H1 (cell line): ENCODE measurements around the gene SELPLG. TPM values are rescaled to one million over a fixed set of nuclear protein-coding genes. Genes with fewer than 3 reads are reported as not detected.

ENCODE experiments used
- CBX8 ChIP-seq: fragments of 300-800, 300-1000 bp; sonication (generic); IDR thresholded peaks from 2 replicates; pipeline ENCODE4 v1.7.1; 2016; ENCODE audit warnings: low read depth, low read length, borderline replicate concordance
- CHD7 ChIP-seq: fragments of 300-600 bp; sonication (generic); IDR thresholded peaks from 2 replicates; pipeline ENCODE4 v1.7.1; 2012; ENCODE audit warnings: low read length, moderate library complexity, mild to moderate bottlenecking, inconsistent platforms; ENCODE audit not compliant: insufficient replicate concordance
- CTCF ChIP-seq, 3 experiments: IDR thresholded peaks; 1 replicate in 2 of 3; 2 replicates in 1 of 3; pipeline versions ENCODE4 v1.5.1 to v1.6.1; 2011; ENCODE audit warnings: low read length in 3 of 3, mild to moderate bottlenecking in 3 of 3, inconsistent platforms in 2 of 3, low read depth in 1 of 3, moderate library complexity in 1 of 3; ENCODE audit not compliant: insufficient read depth in 1 of 3; ENCODE audit errors: control extremely low read depth in 1 of 3
- JUND ChIP-seq: IDR thresholded peaks from 2 replicates; pipeline ENCODE4 v1.6.1; 2011; ENCODE audit warnings: mild to moderate bottlenecking, improper control_type of control experiment, low read length
- KDM1A ChIP-seq: fragments of 200-600, 300-600 bp; sonication (generic); IDR thresholded peaks from 2 replicates; pipeline ENCODE4 v1.7.1; 2016; ENCODE audit warnings: mild to moderate bottlenecking, low read length, borderline replicate concordance
- KDM5A ChIP-seq: fragments of 200-600 bp; IDR thresholded peaks from 2 replicates; pipeline ENCODE4 v1.7.1; 2012; ENCODE audit warnings: mild to moderate bottlenecking, low read length, inconsistent platforms, mixed read lengths
- NRF1 ChIP-seq: IDR thresholded peaks from 2 replicates; pipeline ENCODE4 v1.6.1; 2011; ENCODE audit warnings: mild to moderate bottlenecking, low read depth, low read length, improper control_type of control experiment
- RXRA ChIP-seq: IDR thresholded peaks from 2 replicates; pipeline ENCODE4 v1.6.1; 2011; ENCODE audit warnings: low read depth, mild to moderate bottlenecking, low read length, moderate library complexity; ENCODE audit not compliant: insufficient read depth
- SP1 ChIP-seq: IDR thresholded peaks from 2 replicates; pipeline ENCODE4 v1.6.1; 2011; ENCODE audit warnings: low read depth, low read length
- SRF ChIP-seq: IDR thresholded peaks from 2 replicates; pipeline ENCODE4 v1.6.1; 2011; ENCODE audit warnings: mild to moderate bottlenecking, low read depth, low read length, moderate library complexity
- polyA plus RNA-seq, 7 experiments: library from polyadenylated mRNA; depleted of rRNA in 3 of 7; stranded (reverse) in 5 of 7; unstranded in 2 of 7; fragments of >200 nt in 5 of 7; fragments of 200-250 nt in 2 of 7; gene quantifications; 1 replicate in 5 of 7; 2 replicates in 1 of 7; 4 replicates in 1 of 7; pipeline versions ENCODE4 v1.2.1 to v1.2.3, GENCODE V29; 2011 to 2013; ENCODE audit warnings: missing spikeins in 2 of 7, mixed read lengths in 2 of 7
- total RNA-seq: library from RNA; stranded (reverse); fragmentation: NEBNext Ultra II Directional; extraction: Animal tissue kit (Norgen Biotek cat#: 25700); gene quantifications from 2 replicates; pipeline ENCODE4 v1.2.1, GENCODE V29; 2021

SELPLG gene
- total and polyA plus RNA-seq, 2 of the 8 experiments (the other 6 are each of a cell fraction or from before 2014, with no cell fraction given): 0.18 TPM; not detected in 1

- TF ChIP-seq CHD7: no peak
- no peak for TF ChIP-seq SRF
- TF ChIP-seq KDM1A: no peak
- TF ChIP-seq RXRA: no peak
- TF ChIP-seq KDM5A: no peak
- no peak for TF ChIP-seq NRF1
- no peak for TF ChIP-seq CTCF (IDR thresholded peaks at IDR 0.05; ENCODE audit: control extremely low read depth in 1 of 3, insufficient read depth in 1 of 3, low read depth in 1 of 3, low read length in 3 of 3)
- TF ChIP-seq JUND: no peak
- no peak for TF ChIP-seq SP1
- TF ChIP-seq CBX8: no peak
Measured at GRCh38 chr12:108600702-108601007, 33.0 kb downstream of the SELPLG start (continued).
